Coronary artery (tissue), 2 donors: ENCODE data around the gene DLG2.

Experiments used
- DNase-seq: peaks from one replicate; pipeline ENCODE4 v3.0.0-alpha.2; 2017; ENCODE audit warnings: low spot score
- H3K27ac ChIP-seq, 2 donors: fragments of 200-600 bp; sonication (generic); one replicate each; pipeline ENCODE4 v1.5.1; 2016 to 2019
- H3K4me3 ChIP-seq: fragments of 200-600 bp; sonication (generic); 2 replicates; pipeline ENCODE4 v1.5.1; 2016; ENCODE audit warnings: mild to moderate bottlenecking, moderate library complexity
- TF ChIP-seq, protein P1 (sequence below): fragments of 200-600 bp; sonication (generic); IDR thresholded peaks from one replicate; pipeline ENCODE4 v1.5.1; 2019; ENCODE audit warnings: antibody characterized with exemption

The DLG2 gene

DNA sequence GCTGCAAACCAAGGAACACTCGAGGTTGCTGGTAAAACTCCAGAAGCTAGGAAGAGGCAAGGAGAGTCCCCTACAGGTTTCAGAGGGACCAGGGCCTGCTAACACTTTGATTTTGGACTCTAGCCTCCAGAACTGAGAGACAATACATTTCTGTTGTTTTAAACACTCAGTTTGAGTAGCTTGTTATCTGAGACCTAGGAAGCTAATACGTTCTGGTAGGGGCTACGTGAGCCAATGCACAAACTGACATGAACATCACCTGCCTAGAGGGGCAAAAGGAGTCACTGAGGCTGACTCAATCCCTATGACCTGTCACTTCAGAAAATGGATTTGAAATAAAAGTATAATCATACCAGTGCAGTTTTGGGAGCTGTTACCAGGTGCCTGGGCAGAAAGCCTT is 1775.1 kb downstream of the DLG2 start:
- Histone ChIP-seq H3K27ac (no peak overlapping the region), H3K4me3 (no peak overlapping the region)
- no peak for DNase-seq
- TF ChIP-seq, protein P1, sequence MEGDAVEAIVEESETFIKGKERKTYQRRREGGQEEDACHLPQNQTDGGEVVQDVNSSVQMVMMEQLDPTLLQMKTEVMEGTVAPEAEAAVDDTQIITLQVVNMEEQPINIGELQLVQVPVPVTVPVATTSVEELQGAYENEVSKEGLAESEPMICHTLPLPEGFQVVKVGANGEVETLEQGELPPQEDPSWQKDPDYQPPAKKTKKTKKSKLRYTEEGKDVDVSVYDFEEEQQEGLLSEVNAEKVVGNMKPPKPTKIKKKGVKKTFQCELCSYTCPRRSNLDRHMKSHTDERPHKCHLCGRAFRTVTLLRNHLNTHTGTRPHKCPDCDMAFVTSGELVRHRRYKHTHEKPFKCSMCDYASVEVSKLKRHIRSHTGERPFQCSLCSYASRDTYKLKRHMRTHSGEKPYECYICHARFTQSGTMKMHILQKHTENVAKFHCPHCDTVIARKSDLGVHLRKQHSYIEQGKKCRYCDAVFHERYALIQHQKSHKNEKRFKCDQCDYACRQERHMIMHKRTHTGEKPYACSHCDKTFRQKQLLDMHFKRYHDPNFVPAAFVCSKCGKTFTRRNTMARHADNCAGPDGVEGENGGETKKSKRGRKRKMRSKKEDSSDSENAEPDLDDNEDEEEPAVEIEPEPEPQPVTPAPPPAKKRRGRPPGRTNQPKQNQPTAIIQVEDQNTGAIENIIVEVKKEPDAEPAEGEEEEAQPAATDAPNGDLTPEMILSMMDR: no peak

DNA sequence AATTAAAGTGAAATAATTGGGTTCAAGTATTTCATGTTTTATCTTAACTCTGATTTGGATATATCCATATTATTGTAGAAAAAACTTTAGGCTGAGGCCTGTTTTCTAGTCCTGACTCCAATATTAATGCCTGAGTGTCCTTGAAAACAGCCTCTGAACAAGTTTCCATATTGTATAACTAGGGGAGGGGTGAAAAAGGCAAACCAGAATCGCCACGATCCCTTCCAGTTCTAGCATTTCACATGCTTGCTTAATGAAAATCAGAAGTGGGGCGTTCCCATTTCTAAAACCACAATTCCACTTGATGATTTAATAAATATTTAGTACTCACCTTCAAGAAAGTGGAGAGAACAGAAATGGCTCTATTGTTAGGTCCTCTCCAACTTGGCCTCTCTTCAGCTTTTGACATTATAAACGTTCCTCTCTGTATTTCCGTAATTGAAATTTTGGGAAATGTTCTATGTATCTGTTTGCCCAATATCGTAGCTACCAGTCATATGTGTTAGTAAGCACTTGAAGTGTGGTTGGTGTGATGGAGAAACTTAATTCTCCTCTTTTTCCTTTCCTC is 1779.6 kb downstream of the DLG2 start:
- no peak for DNase-seq
- no peak overlapping the region for H3K4me3 ChIP-seq

DNA sequence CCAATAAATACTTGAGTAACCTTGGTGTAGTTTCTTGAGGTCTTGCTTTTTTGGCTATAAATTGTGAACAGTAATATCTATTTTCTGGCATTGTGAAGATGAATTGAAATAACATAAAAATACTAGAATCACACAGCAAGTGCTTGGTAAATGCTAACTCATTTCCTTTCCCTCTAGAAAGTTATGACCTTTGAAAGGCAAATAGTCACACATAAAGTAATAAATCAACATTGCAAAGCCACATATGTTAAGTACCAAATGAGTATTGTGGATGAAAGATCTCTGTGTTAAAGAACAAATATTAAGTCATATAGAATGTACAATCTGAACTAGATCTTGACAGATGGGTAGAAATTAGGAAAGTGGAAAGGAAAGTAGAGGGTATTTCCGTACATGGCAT is 1781.3 kb downstream of the DLG2 start:
- no peak overlapping the region for H3K4me3 ChIP-seq
- TF ChIP-seq, protein P1: no peak
- DNase-seq: no peak
- no peak overlapping the region for H3K27ac ChIP-seq

More for the DNA sequence above, 1779.6 kb downstream of the DLG2 start:
- no peak overlapping the region for H3K27ac ChIP-seq
- TF ChIP-seq, protein P1: no peak

DNA sequence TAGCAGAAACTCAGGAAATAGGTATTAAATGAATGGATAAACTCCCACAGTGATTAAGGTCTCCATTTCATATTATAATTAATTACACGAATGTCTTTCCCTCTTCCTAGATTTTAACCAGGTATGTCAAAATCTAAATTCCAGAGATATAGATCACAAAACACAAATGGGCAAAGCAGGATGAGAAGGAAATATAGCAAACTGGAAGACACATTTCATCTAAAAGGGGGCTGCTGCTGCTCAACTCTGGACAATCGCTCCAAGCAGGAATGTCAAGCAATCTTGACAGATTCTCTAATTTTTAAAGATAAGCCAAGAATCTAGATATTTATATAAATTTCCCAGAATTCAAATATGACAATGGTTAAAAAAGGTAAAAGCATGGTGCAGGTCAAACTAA is 1786.8 kb downstream of the DLG2 start:
- DNase-seq: no peak
- H3K27ac ChIP-seq: no peak overlapping the region
- H3K4me3 ChIP-seq: no peak overlapping the region
- TF ChIP-seq, protein P1: no peak

- no peak for DNase-seq
- no peak overlapping the region for H3K27ac ChIP-seq
- TF ChIP-seq, protein P1: peak; percentile 48
Measured at GRCh38 chr11:83836883-83837654, 1790.1 kb downstream of the DLG2 start.

GRCh38 chr11:83836065-83836464 is 1791.1 kb downstream of the DLG2 start:
- no peak overlapping the region for H3K27ac ChIP-seq
- TF ChIP-seq, protein P1: no peak
- no peak for DNase-seq
- H3K4me3 ChIP-seq: no peak overlapping the region

More at GRCh38 chr11:83836883-83837654, 1790.1 kb downstream of the DLG2 start:
- H3K4me3 ChIP-seq: no peak overlapping the region

- no peak overlapping the region for H3K4me3 ChIP-seq
- no peak for DNase-seq
- no peak overlapping the region for H3K27ac ChIP-seq
- TF ChIP-seq, protein P1: no peak
Measured at GRCh38 chr11:83835423-83835822, 1791.7 kb downstream of the DLG2 start.
